Stimulated activated CD4-positive, alpha-beta T cell treated with anti-CD3 and anti-CD28 coated beads, Interleukin-2, amount 100 ng/mL, for 24 hours (primary cell): Measurements from ENCODE around the gene ERBB4.

ENCODE experiments used
- DNase-seq, 2 donors: peaks; one replicate each; pipeline ENCODE4 v3.0.0-alpha.2; 2020

Gene ERBB4

DNA sequence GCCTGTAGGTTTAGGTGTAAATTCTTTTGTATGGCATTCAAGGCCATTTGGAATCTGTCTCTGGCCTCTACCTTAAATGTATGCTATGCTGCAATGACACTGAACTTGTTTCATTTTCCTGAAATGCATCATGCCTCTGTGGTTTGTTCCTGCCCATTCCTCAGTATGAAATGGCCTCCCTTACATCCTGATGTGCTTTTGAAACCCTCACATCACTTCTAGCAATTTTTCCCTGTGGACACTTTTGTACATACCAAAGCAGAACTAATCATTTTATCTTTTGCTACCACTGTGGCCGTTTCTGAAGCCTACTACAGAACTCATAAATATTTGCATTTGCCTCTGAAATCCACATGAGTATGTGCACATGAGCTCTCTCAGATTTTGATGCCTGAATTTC lies 557.2 kb downstream of the ERBB4 start:
- DNase-seq = no peak

DNA sequence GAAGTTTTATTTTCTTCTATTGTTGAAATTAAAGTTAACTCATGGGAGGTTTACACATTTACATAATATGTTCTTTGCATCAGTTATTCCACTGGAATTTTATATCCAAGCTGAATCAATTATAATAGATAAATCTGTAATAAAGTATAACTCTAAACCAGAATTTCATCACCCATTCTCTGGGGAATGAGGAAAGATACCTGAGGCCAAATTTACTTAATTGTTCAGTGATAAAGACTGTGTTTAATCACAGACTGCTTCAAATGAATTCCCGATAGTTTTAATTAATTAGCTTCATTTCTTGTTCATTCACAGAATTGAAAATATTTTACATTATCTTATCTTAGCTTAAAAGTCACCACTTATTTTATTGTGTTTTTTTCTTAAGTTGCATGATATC lies 562.5 kb downstream of the ERBB4 start:
- DNase-seq = no peak

DNA sequence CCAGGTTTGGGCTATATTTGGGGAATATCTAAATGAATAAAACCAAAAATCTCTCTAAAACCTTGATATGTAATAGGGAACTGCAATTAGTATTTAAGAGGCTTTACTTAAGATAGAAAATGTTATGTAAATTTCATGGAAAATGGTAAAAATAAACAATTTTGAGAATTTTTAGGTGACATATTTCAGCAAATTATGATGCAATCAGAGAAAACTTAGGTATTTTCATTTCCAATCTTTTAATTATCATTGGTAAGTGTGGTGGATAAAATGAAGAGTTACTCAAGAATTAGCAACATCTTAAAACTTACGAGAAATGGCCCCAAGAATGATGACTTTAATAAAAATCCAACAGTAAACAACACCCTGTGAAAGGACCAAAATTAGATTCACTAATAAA lies 571.4 kb downstream of the ERBB4 start:
- DNase-seq = no peak

DNA sequence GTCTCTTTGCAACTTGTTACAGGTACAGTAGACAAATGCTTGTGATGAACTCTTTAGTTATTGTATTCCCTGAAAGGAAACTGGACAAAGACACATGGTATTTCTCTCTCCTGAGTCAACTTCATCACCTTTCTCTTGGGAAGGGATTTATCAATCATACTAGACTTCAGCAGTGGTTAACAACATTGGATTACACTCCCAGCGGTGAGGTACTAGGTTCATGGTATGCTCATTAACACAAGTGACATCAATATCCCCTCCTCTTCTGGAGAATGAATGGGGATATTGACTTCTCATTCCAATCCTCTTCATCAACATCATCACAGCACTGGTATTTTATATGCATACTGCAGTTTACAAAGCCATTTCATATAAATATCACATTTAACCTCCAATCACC lies 574.6 kb downstream of the ERBB4 start:
- no peak for DNase-seq

DNA sequence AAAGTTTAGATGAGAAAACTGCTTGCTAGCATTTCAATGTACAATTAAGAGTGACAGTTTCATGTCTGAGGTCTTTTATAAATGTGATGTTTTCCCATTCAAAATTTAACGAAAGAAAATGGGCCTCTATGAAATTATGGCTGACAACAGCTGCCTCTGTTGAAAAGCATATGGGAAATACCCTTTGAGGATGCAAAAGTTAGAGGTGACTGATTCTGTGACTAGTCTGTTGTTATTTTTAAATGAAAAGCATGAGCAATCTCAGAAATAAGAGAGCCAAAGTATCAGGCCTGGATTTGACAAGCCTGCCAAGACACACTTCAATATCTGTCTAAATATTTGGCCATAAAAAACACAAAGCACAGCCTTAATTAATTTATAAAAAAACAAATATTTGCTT lies 580.8 kb downstream of the ERBB4 start:
- DNase-seq = no peak

DNA sequence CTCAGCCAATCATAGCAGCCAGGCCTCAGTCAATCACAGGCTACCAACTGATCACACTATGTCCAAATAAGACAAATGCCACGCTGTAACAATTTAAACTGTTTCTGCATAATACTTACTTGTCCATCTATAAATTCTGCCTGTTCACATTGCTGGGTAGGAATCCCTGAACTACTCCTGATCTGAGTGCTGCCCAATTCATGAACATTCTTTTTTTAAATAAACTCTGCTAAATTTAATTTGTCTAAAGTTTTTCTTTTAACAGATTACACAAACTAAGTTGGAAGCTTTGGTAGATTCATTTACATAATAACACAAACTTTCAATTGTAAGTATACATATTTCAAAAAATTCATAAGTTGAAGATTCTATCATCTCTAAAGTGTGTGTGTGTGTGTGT lies 583.0 kb downstream of the ERBB4 start:
- DNase-seq = no peak

DNA sequence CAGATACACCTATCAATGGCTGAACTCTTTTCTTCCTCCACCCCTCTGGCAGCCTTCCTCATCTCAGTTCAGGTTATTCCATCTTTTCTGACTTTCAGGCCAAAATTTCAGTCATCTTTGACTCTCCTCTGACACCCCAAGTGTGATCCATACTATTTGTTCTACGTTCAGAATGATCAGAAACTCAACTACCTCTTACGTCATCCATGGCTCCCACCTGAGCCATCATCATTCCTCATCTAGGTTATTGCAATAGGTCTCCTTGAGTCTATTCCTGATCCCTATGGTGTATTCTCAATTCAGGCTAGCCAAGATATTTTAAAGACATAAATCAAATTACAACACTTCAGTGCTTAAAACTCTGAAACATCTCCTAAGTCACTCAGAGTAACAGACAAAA lies 589.7 kb downstream of the ERBB4 start:
- DNase-seq = no peak

DNA sequence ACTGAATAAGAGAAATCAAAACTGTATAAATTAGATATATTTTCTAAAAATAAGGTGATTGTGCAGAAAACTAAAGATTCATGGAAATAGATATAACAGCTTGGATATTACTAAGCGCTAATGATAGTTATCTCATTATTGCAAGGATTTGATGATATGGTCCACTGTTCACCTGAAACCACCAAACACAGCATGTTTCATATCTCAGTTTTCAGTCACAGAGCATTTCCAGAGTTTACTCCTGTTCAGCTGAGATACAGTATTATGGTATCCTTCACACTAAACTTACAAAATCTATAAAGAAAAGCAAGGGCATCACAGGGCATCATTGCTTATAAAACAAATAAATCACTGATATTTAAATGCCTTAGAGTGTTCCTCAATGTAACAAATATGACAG lies 591.6 kb downstream of the ERBB4 start:
- DNase-seq = no peak

DNA sequence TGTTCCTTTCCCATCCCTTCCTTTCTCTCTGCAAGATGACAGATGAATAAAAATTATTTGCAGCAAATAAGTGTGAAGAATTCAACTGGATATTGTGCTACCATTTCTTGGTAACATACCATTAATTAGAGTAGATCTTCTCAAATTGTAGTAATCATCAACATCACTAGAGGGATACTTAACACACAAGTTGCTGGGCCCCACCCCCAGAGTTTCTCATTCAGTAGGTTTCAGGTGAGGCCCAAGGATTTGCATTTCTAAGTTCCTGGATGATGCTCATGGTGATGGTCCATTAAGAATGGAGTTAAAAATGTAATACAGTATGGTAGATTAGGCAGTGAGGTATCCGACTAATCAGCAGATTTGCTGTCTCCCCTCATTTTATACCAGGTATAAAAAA lies 594.0 kb downstream of the ERBB4 start:
- DNase-seq = no peak

DNA sequence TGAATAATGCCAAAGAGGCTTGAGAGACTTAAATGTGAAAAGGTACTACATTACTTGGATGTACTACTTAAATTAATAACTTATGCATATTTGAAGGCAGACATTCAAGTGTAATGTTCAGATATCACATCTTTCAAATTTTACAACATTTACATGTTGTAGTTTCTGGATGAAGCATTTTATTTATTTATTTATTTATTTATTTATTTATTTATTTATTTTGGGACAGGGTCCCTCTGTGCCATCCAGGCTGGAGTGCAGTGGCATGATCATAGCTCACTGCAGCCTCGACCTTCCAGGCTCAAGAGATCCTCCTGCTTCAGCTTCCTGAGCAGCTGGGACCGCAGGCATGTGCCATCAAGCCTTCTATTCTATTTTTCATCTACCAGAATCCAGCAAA lies 596.4 kb downstream of the ERBB4 start:
- DNase-seq = no peak

DNA sequence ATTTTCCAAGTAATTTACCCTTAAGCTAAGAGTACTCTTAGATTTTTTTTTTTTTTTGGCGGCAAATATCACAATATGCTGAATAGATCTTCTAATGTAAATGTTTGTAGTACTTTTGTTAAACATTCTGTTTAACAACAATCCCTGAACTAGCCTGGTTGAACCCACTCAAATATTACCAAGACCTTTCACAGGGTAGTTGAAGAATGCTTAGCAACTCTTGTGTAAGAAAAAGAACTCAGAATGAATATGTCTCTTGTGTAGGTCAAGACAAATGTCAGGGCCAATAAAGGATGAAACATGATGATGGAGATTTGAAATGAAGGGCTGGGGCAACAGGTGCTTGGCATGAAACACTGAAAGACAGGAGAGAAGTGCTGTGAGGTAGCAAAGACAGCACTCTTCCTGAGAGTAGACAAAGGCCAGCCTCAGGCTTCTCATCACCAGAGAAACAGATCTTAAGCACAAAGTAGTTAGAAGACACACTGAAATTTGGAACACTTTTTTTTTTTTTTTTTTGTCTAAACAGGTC lies 597.3 kb downstream of the ERBB4 start:
- DNase-seq = no peak

DNA sequence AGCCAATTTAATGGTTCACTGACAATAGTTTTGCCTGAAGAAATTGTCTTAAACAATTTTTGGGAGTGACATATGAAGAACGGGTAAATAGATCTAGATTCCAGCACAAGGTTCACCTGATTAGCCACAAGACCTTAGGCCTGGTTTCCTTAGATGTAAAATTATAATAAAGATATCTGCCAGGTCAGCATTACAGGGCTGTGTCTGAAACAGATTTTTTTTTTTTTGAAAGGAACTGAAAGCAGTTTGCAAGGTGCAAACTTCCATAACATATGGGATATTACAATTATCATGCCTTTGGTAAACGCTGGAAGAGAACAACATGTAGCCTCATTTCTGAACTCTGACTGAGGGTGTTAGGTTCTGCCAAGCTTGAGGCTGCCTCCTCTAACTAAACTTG lies 599.4 kb downstream of the ERBB4 start:
- no peak for DNase-seq

DNA sequence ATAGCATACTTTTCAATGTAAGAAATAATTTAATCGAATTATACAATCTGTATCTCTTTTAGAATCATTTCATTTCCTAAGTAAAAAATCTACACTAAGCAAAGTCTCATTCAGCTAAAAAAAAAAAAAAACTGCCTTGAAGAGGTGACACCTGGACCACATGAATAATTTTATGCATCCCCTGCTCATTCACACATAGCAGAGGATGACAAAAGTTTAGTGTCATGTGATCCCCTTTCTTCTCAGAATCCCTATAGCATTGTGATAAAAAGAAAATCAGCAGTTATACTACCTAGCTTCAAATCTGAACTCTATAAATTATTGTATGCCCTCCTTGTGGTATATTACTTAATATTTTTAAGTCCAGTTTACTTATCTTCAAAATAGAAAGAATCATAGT lies 603.8 kb downstream of the ERBB4 start:
- no peak for DNase-seq

DNA sequence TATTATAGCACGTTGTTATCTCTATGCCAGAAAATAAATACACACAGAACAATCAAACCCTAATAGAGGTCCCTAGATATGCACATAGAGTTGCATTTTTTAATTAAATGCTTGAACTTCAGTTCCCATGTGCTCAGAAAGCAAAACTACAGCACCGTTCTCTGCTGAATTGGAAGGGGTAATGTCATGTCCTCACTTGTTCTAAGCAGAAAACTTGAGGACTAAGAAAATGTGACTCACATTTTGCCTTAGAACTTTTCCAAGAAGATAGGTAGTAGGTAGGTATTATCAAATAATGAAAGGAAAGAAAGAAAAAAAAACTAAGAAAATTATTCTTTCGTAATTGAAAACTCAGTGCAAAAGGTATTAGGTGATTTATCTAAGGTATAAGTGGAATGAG lies 607.3 kb downstream of the ERBB4 start:
- no peak for DNase-seq

DNA sequence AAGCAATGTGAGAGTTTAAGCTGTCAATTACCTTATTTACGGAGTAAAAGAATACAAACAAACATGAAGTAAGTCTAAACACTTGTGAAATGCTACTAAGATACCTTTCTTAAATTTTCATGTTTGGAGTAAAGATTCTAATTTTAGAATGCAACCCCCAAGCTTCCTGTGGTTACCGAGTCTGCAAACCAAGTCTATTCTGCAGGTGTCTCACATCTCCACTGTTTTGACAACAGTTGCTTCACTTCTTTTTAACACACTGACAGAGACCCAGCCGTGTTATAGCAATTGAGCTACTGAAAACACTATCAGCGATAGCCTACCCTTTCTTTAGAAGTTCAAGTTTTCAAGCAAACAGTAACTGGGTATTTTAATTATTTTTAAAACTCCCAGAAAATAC lies 608.3 kb downstream of the ERBB4 start:
- no peak for DNase-seq

DNA sequence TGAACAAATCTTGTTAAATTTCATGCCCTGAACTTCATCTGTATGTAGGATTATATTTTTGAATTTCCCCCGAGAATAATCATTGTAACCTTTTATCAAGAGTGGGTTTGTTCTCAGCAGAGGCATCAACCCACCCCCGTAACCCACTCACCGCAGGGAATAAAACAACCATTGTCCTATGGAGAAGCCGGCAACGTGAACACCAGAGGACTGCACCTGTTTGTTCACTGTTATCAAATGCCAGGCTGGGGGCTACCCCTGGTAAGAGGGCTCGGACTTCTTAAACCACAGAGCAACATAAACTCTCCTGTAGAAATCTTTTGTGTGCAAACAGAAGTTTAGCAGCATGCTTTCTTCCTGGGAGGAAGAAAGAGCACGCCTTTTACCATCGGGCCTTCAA lies 610.4 kb downstream of the ERBB4 start:
- no peak for DNase-seq

DNA sequence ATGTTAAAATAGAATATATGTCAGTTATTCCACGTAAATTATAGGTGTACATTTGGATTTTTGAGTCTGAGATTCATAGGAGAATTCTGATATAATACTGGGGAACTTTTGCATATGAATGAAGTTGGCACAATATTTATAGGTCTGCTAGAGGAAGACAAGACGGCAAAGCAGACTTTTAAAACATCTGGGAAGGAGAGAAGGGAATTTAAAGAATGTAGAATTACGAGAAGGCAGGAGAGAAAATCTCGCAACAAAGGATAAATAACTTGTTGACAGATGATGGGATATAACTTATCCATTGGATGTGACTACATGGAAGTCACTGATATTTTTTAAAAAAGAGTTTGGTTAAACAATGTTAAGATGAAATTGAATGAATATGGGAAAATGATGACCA lies 615.6 kb downstream of the ERBB4 start:
- DNase-seq = no peak

DNA sequence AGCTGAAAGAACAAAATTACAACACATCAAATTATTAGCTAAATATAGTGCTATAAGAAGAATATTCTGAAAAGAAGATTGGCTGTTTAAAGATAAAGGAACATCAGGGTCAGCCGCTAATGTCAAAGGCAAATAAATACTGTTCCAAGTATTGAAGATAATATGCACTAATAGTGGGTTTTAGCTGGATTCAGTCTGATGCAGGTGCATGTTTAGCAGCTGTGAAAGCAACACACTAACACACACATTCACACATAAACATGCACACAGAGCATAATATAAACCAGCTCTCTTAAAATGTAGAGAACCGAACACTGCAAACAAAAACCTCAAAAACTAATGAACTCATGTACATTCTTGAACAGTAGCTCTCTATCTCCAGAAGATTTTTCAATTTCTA lies 634.6 kb downstream of the ERBB4 start:
- DNase-seq = no peak

DNA sequence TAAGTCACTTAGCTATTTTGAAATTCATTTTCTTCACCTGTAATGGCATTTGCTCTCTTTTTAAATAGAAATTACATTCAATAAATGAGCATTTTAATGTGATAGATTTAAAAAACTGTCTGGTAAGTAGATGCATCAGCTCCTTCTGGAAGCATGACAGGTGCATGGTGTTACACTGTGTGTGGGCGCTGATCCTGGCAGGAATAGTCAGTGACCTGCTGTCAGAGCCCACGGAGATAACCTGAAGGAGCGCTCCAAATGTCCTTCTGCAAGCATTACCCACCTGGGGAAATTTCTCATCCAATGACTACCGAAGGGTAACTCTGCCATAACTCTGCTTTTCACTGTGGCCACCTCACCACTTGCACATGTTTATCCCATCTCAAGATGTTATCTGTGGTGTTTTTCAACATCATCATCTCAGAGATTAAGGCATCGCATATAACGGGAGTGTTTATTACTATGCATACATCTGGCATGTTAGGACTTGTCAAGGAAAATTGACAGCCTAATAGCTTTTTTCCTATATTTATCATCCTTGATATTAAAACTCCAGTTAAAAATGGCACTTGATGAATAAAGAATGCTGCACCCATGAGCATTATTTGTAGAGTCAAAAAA lies 637.3 kb downstream of the ERBB4 start:
- DNase-seq = no peak

DNA sequence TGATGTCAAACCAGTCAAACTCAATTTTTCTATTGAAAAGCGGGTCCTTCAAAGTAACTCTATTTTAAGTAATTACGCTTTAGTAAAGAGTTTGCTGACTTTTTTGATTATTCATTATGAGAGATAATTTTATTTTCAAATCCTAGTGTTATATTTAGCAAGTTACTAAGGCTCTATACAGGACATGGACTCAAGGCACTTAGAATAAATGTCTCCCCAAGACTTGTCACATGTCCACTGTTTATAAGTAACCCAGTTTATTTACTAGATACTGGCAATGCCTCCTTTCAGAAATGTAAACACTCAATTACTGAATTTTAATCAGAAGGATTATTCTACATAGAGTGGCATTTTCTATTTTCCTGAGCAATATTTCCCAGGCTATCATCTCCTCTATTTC lies 638.1 kb downstream of the ERBB4 start:
- DNase-seq = no peak

DNA sequence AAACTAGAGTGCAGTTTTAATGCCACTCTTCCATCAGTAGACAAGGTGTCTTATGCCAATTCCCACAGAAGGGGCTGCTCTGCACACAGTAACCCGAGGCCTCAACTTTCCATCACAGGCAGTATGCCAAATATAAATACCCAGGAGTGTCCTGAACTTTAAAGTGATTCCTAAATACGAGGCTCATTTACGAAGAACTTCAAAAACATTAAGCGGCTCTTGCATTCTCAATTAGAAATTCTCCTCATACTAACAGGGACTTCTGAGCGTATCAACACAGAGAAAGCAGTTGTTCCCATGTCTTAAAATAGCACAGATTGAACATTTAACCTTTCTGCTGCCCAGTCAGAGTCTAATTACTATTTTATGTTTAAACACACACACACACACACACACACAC lies 638.6 kb downstream of the ERBB4 start:
- no peak for DNase-seq

DNA sequence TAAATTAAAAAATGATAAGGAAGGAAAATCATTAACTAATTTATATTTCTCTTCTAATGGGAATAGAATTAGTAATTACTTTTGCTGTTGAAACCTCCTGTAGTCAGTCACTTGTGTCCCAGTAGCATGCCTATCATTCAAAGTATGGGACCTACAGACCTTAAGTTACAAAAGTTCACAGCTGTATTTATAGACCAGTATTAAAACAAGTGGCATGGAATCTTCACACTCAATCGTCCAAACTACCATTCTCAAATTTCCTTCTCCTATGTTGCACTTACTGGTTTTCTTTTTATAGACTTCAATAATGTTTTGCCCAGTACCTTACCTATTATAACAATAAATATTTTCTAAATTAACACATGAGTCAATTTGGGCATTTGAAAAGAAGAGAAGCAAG lies 639.9 kb downstream of the ERBB4 start:
- DNase-seq = no peak

DNA sequence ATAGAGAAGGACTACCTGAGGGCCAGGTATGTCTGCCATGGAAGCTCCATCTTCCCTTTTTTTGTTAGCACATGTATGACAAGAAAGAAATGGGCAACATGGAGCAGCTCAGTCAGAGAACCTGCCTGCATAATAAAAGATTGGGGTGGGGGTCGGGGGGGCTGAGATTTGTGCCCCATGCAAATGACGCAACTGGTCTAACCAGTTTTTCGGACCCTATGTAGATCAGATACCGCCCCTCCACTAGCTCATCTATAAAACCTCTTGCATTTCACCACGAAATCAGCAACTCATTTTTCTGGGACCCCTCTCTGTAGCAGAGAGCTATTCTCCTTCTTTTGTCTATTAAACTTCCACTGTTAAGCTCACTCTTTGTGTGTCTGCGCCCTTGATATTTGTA lies 657.2 kb downstream of the ERBB4 start:
- no peak for DNase-seq

DNA sequence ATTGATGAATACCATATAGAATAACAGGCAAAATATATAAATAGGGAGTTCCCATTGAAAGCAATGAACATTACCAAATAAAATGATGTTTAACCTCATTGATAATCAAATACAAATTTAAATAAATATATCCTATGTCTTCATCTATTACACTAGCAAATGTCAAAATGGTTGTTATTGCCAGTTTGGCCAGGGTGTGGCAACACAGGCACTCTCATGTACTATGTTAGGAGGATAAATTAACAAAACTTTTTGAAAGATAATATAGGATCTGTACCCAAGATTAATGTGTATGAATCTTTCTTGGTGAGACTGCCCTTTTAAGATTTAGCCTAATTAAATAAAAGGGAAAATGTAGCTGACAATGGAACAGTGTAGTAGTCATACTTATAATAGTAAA lies 659.3 kb downstream of the ERBB4 start:
- no peak for DNase-seq

DNA sequence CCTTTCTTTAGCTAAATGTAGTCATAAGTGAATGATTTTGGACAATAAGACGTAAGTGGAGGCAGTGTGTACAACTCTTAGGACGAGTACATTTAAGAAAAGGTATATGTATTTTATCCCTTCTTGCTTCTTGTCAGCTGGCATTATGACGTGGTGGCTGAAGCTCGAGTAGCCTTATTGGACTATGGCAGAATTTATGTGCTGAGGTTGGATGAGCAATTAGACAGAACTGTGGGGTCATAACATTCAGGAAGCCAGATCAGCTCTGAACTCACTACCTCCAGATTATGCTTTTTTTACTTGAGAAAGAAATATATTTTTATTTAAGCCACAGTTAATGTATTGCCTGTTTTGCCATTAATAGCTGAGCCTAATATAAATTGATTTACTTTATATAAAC lies 661.5 kb downstream of the ERBB4 start:
- DNase-seq = no peak

DNA sequence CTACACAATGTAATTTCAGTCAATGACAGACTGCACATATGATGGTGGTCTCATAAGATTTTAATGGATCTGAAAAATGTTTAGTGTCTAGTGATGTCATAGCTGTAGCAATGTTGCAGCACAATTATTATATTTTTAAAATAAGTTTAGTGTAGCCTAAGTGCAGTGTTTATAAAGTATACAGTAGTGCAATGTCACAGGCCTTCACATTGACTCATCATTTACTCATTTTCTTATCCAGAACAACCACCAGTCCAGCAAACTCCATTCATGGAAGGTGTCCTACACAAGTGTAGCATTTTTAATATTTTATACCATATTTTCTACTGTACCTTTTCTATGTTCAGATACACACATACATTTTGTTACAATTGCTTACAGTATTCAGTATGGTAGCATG lies 663.1 kb downstream of the ERBB4 start:
- no peak for DNase-seq
